Measurements from ENCODE around the gene GGCX. TPM values are rescaled to one million over a fixed set of nuclear protein-coding genes. Genes with fewer than 3 reads are reported as not detected.

The GGCX gene
- total RNA-seq, 1 donor from 2014 or later = 58.2 TPM

DNA sequence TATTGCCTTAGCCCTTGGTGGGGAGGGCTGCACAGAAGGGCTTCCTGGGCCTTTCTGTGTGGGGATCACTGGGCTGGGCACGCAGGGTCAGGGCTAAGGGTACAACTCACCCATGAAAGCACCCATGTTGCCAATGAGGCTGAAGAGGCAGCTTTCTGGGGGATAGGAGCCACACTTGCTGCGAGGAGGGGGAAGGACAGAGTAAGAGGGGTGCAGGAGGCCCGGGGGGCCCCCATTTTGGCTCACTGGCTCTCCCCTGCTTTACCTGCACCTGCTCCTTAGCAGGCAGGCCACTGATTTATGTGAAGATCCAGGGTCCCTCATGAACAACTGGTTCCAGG lies 38.9 kb upstream of the GGCX start:
- no peak for DNase-seq (ENCODE audit: extremely low spot score, unreplicated experiment)
- H3K9me3 Mint-ChIP-seq (ENCODE audit: unreplicated experiment) = no peaks in the 10 kb centered on the region
- H3K36me3 Mint-ChIP-seq (ENCODE audit: unreplicated experiment) = peaks cover 8% of the 10 kb centered on the region
- H3K27me3 Mint-ChIP-seq (ENCODE audit: unreplicated experiment) = no peaks in the 10 kb centered on the region
- no peak overlapping the region for H3K4me3 Mint-ChIP-seq (ENCODE audit: unreplicated experiment)
- H3K4me1 Mint-ChIP-seq (ENCODE audit: unreplicated experiment) = peaks cover 39% of the 10 kb centered on the region
- TF ChIP-seq, protein P1, sequence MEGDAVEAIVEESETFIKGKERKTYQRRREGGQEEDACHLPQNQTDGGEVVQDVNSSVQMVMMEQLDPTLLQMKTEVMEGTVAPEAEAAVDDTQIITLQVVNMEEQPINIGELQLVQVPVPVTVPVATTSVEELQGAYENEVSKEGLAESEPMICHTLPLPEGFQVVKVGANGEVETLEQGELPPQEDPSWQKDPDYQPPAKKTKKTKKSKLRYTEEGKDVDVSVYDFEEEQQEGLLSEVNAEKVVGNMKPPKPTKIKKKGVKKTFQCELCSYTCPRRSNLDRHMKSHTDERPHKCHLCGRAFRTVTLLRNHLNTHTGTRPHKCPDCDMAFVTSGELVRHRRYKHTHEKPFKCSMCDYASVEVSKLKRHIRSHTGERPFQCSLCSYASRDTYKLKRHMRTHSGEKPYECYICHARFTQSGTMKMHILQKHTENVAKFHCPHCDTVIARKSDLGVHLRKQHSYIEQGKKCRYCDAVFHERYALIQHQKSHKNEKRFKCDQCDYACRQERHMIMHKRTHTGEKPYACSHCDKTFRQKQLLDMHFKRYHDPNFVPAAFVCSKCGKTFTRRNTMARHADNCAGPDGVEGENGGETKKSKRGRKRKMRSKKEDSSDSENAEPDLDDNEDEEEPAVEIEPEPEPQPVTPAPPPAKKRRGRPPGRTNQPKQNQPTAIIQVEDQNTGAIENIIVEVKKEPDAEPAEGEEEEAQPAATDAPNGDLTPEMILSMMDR (IDR thresholded peaks at IDR 0.05) = no peak
- H3K27ac Mint-ChIP-seq (ENCODE audit: unreplicated experiment) = no peak overlapping the region

DNA sequence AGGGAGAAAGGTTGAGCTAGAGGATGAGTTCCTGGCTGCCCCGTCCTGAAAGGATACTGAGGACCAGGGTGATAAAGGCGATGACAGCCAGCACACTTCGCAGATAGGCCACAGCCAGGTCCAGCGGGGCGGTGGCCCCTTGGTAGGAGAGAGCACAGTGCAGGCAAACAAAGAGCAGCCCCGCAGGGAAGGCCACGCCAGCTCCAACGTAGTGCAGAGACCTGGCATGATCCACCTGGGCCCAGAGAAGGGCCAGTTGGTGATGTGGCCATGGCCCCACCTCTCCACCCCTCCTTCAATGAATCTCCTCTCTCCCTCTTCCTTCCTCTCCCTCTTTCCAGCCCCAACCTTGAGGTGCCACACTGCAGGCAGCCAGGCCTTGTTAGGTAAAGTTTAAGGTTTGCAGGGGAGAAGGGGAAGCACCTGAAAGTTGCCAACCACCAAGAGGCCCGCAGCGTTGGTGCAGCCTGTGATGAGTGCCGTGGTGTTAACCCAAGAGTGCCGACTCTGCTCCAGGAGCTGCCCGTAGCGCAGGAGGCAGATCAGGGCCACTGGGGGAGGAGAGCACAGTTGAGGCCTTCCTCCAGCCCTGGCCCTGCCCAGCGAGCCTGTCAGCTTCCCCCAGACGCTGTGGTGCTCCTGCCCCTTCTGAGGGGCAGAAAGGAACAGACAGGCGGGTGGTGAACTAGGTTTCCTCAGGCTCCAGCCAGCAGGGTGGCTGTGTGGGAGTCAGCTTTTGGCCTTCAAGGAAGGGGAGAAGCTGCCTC lies 38.4 kb upstream of the GGCX start:
- Mint-ChIP-seq H3K36me3 (ENCODE audit: unreplicated experiment) (peaks cover 8% of the 10 kb centered on the region), H3K27ac (ENCODE audit: unreplicated experiment) (no peak overlapping the region), H3K9me3 (ENCODE audit: unreplicated experiment) (no peaks in the 10 kb centered on the region), H3K4me1 (ENCODE audit: unreplicated experiment) (peaks cover 39% of the 10 kb centered on the region), H3K27me3 (ENCODE audit: unreplicated experiment) (no peaks in the 10 kb centered on the region), H3K4me3 (ENCODE audit: unreplicated experiment) (no peak overlapping the region)
- no peak for DNase-seq (ENCODE audit: extremely low spot score, unreplicated experiment)
- TF ChIP-seq, protein P1 (IDR thresholded peaks at IDR 0.05) = no peak

DNA sequence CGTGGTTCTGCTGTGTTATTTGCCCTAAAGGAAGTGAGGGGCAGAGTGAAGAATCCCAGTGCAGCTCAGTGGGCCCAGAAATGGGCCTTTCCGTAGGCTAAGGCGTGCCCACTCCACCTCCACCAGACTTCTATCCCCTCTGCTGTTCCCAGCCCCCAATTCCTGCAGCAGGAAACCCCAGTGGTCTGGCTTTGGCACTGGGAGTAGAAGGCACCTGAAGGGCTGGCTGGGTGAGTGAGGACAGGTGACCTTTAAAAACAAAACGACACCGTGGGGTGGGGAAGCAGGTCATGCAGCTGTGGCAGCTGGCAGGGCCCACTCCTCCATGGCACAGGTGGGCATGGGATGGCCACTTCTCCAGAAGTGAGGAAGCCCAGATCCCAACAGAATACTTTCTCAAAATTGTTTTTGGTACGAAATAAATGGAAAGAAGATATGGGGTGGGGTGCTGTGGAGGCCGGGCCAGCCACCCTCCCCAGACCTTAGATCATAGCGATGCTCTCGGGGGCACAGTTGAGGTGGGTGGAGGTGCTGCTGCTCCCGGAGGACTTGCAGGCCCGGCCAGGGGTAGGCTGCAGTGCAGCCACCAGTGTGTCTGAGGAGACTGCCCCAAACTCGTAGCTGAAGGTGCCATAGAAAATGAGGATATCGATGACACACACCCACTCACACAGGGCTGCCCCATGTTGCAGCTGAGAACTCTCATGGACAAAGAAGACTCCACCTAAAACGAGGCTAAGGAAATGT lies 37.5 kb upstream of the GGCX start:
- Mint-ChIP-seq H3K27me3 (ENCODE audit: unreplicated experiment) (no peaks in the 10 kb centered on the region), H3K4me3 (ENCODE audit: unreplicated experiment) (no peak overlapping the region), H3K4me1 (ENCODE audit: unreplicated experiment) (peaks cover 42% of the 10 kb centered on the region), H3K27ac (ENCODE audit: unreplicated experiment) (no peak overlapping the region), H3K9me3 (ENCODE audit: unreplicated experiment) (no peaks in the 10 kb centered on the region), H3K36me3 (ENCODE audit: unreplicated experiment) (peaks cover 8% of the 10 kb centered on the region)
- DNase-seq (ENCODE audit: extremely low spot score, unreplicated experiment) = no peak
- TF ChIP-seq, protein P1 (IDR thresholded peaks at IDR 0.05) = no peak

DNA sequence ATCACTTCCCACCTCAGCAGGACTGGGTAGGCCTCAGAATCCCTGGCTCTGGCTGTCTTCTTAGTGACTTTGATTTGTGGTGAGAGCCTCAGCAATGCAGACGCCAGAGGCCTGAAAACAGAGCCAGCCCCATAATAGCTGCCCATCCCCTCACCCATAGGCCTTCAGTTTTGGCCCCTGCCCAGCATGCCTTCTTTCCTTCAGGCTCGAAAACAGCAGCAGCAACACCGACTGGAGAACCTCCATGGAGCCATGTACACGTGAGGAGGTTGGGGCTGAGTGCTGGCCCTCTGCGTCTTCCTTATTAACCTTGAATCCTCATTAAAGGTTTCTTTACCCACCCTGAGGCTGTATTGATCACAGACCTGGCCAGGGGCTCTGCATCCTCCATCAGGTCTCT lies 35.9 kb upstream of the GGCX start:
- H3K4me1 Mint-ChIP-seq (ENCODE audit: unreplicated experiment) = peaks cover 44% of the 10 kb centered on the region
- H3K9me3 Mint-ChIP-seq (ENCODE audit: unreplicated experiment) = no peaks in the 10 kb centered on the region
- peaks cover 8% of the 10 kb centered on the region for H3K36me3 Mint-ChIP-seq (ENCODE audit: unreplicated experiment)
- DNase-seq (ENCODE audit: extremely low spot score, unreplicated experiment) = no peak
- H3K4me3 Mint-ChIP-seq (ENCODE audit: unreplicated experiment) = peak overlapping the region; percentile 99
- H3K27ac Mint-ChIP-seq (ENCODE audit: unreplicated experiment) = no peak overlapping the region
- no peaks in the 10 kb centered on the region for H3K27me3 Mint-ChIP-seq (ENCODE audit: unreplicated experiment)
- TF ChIP-seq, protein P1 (IDR thresholded peaks at IDR 0.05) = no peak

DNA sequence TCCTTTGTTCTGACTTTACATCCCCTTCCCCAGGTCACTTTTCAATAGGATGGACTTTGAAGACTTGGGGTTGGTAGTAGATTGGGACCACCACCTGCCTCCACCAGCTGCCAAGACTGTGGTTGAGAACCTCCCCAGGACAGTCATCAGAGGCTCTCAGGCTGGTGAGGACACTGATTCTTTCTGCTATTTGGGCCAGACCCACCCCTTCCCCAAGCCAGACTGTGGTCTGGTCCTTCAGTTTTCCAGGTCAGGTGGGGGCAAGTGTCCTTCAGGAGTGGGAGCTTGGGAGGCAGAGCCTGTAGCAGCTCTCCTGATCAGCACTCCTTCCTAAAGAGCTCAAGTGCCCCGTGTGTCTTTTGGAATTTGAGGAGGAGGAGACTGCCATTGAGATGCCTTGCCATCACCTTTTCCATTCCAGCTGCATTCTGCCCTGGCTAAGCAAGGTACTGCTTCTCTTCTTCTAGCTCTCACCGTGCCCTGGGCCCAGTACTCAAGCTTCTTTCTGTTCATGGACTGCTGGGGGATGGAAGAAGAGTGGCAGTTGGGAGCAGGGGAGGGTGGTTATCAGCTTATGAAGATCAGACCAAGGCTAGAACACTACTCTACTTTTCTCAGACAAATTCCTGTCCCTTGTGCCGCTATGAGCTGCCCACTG lies 35.3 kb upstream of the GGCX start:
- DNase-seq (ENCODE audit: extremely low spot score, unreplicated experiment) = no peak
- H3K27ac Mint-ChIP-seq (ENCODE audit: unreplicated experiment) = peak overlapping the region; percentile 99
- peak overlapping the region; percentile 99 for H3K4me3 Mint-ChIP-seq (ENCODE audit: unreplicated experiment)
- H3K4me1 Mint-ChIP-seq (ENCODE audit: unreplicated experiment) = peaks cover 43% of the 10 kb centered on the region
- TF ChIP-seq, protein P1 (IDR thresholded peaks at IDR 0.05) = no peak
- H3K27me3 Mint-ChIP-seq (ENCODE audit: unreplicated experiment) = no peaks in the 10 kb centered on the region
- peaks cover 8% of the 10 kb centered on the region for H3K36me3 Mint-ChIP-seq (ENCODE audit: unreplicated experiment)
- H3K9me3 Mint-ChIP-seq (ENCODE audit: unreplicated experiment) = no peaks in the 10 kb centered on the region

Measured in osteocyte (in vitro differentiated cells).